Neural crest cell (in vitro differentiated cells): Measurements from ENCODE around the gene LAMTOR3. TPM values are rescaled to one million over a fixed set of nuclear protein-coding genes. Genes with fewer than 3 reads are reported as not detected.

Experiments used
- DNase-seq: peaks from one replicate; pipeline ENCODE4 v3.0.0; 2021; ENCODE audit warnings: low read depth, mixed read lengths, low spot score
- H3K27ac Mint-ChIP-seq: one replicate; pipeline ENCODE4 v1.8.0; 2021; ENCODE audit warnings: mild to moderate bottlenecking, mixed read lengths; ENCODE audit not compliant: unreplicated experiment
- H3K27me3 Mint-ChIP-seq: 2 replicates; pipeline ENCODE4 v1.8.0; 2021; ENCODE audit warnings: low read depth, mild to moderate bottlenecking, mixed read lengths
- H3K36me3 Mint-ChIP-seq: 2 replicates; pipeline ENCODE4 v1.8.0; 2021; ENCODE audit warnings: low read depth, mild to moderate bottlenecking, mixed read lengths
- H3K4me1 Mint-ChIP-seq: 2 replicates; pipeline ENCODE4 v1.8.0; 2021; ENCODE audit warnings: mixed read lengths
- H3K4me3 Mint-ChIP-seq: one replicate; pipeline ENCODE4 v1.8.0; 2021; ENCODE audit warnings: mild to moderate bottlenecking, mixed read lengths
- H3K9me3 Mint-ChIP-seq: 2 replicates; pipeline ENCODE4 v1.8.0; 2021; ENCODE audit warnings: mixed read lengths
- CTCF ChIP-seq: fragments of 200-600 bp; sonication (generic); conservative IDR thresholded peaks from 2 replicates; pipeline ENCODE4 v1.5.0; 2021; ENCODE audit warnings: antibody characterized with exemption, mild to moderate bottlenecking
- total RNA-seq: library from RNA; stranded (reverse); gene quantifications from 2 replicates; pipeline ENCODE4 v1.2.1, GENCODE V29; 2021

Gene LAMTOR3
- total RNA-seq, 1 donor from 2014 or later: 41.8 TPM

- H3K4me3 Mint-ChIP-seq: no peak overlapping the region
- H3K9me3 Mint-ChIP-seq: peaks cover 3% of the 10 kb centered on the region
- H3K27me3 Mint-ChIP-seq: no peaks in the 10 kb centered on the region
- no peak for TF ChIP-seq CTCF
- H3K27ac Mint-ChIP-seq: peak overlapping the region; percentile 44
- DNase-seq: no peak
- H3K36me3 Mint-ChIP-seq: no peaks in the 10 kb centered on the region
- H3K4me1 Mint-ChIP-seq: peaks cover 18% of the 10 kb centered on the region
These were observed 38.1 kb downstream of the LAMTOR3 start for GRCh38 chr4:99856166-99856565.

GRCh38 chr4:99855678-99856077 is 38.5 kb downstream of the LAMTOR3 start:
- DNase-seq: no peak
- Mint-ChIP-seq H3K36me3 (no peaks in the 10 kb centered on the region), H3K27me3 (no peaks in the 10 kb centered on the region), H3K27ac (no peak overlapping the region), H3K4me3 (no peak overlapping the region), H3K4me1 (peaks cover 22% of the 10 kb centered on the region), H3K9me3 (peaks cover 3% of the 10 kb centered on the region)
- no peak for TF ChIP-seq CTCF

DNA sequence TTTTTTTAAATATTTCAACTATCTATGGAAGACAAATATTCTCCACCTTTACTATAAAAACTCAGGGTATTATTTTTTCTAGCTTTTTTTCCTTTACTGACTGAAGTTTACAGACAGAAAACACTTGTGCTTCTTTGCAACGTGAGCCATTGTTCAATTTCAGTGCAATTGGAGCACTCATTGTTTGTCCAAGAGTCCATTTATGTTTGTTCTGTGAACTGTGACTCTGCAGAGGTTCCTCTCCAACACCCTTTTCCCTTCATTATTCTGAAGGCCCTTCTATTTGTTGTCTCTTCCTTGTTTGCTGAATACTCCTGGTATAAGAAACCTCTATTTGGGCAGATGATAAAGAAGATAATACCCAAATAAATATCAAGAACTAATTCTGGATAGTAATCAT is 40.2 kb downstream of the LAMTOR3 start:
- Mint-ChIP-seq H3K27ac (no peak overlapping the region), H3K9me3 (peaks cover 3% of the 10 kb centered on the region), H3K4me3 (no peak overlapping the region), H3K36me3 (no peaks in the 10 kb centered on the region), H3K27me3 (no peaks in the 10 kb centered on the region), H3K4me1 (peaks cover 22% of the 10 kb centered on the region)
- no peak for TF ChIP-seq CTCF
- no peak for DNase-seq

DNA sequence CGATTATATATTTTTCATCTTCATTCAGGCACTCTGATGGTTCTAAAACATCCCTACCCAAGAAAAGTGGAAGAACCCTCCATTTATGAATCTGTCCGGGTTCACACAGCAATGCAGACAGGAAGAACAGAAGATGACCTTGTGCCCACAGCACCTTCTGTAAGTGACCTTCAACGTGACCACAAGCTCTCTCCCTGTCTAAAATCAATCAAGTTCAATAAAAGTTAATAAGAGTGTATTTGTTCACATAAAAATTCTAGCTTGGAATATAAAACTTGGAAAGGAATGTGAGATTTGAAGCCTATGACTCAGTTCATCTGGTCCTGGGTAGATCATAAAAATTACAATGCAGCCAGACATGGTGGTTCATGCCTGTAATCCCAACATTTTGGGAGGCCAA is 41.0 kb downstream of the LAMTOR3 start:
- Mint-ChIP-seq H3K4me3 (no peak overlapping the region), H3K36me3 (no peaks in the 10 kb centered on the region), H3K27me3 (no peaks in the 10 kb centered on the region), H3K4me1 (peaks cover 22% of the 10 kb centered on the region), H3K27ac (no peak overlapping the region), H3K9me3 (peaks cover 3% of the 10 kb centered on the region)
- DNase-seq: no peak
- TF ChIP-seq CTCF: no peak

GRCh38 chr4:99852199-99852749 is 42.0 kb downstream of the LAMTOR3 start:
- Mint-ChIP-seq H3K27ac (no peak overlapping the region), H3K36me3 (no peaks in the 10 kb centered on the region), H3K9me3 (peaks cover 3% of the 10 kb centered on the region), H3K27me3 (no peaks in the 10 kb centered on the region), H3K4me3 (no peak overlapping the region), H3K4me1 (peaks cover 22% of the 10 kb centered on the region)
- no peak for TF ChIP-seq CTCF
- DNase-seq: no peak
